Upper lobe of left lung (tissue), 4 donors: ENCODE measurements around the gene GRIK2.

Experiments used
- EP300 ChIP-seq, 4 donors: sonication (generic); formaldehyde crosslinking; IDR thresholded peaks; one replicate each; pipeline ENCODE4 v1.5.1; 2017; ENCODE audit warnings: antibody characterized with exemption in 4 of 4, control low read depth in 2 of 4
- POLR2A ChIP-seq, 4 donors: fragments of 450-650 bp; IDR thresholded peaks; one replicate each; pipeline ENCODE4 v1.5.1; 2016 to 2017; ENCODE audit warnings: antibody characterized with exemption in 4 of 4, mild to moderate bottlenecking in 2 of 4
- POLR2AphosphoS5 ChIP-seq, 2 donors: sonication (generic); formaldehyde crosslinking; IDR thresholded peaks; one replicate each; pipeline ENCODE4 v1.5.1; 2017; ENCODE audit warnings: antibody characterized with exemption in 2 of 2
- TF ChIP-seq, protein P1 (sequence below), 6 experiments: fragments of 450-650 bp in 4 of 6; fragments of 200-600 bp in 2 of 6; sonication (generic) in 2 of 6; IDR thresholded peaks; one replicate each; pipeline ENCODE4 v1.5.1; 2016 to 2019; ENCODE audit warnings: antibody characterized with exemption in 6 of 6

- TF ChIP-seq EP300 (IDR thresholded peaks at IDR 0.05) = no peak
- TF ChIP-seq, protein P1, sequence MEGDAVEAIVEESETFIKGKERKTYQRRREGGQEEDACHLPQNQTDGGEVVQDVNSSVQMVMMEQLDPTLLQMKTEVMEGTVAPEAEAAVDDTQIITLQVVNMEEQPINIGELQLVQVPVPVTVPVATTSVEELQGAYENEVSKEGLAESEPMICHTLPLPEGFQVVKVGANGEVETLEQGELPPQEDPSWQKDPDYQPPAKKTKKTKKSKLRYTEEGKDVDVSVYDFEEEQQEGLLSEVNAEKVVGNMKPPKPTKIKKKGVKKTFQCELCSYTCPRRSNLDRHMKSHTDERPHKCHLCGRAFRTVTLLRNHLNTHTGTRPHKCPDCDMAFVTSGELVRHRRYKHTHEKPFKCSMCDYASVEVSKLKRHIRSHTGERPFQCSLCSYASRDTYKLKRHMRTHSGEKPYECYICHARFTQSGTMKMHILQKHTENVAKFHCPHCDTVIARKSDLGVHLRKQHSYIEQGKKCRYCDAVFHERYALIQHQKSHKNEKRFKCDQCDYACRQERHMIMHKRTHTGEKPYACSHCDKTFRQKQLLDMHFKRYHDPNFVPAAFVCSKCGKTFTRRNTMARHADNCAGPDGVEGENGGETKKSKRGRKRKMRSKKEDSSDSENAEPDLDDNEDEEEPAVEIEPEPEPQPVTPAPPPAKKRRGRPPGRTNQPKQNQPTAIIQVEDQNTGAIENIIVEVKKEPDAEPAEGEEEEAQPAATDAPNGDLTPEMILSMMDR (IDR thresholded peaks at IDR 0.05) = no peak
- TF ChIP-seq POLR2A (IDR thresholded peaks at IDR 0.05) = no peak
- no peak for TF ChIP-seq POLR2AphosphoS5 (IDR thresholded peaks at IDR 0.05)
Observed at GRCh38 chr6:101451981-101452380, 58.5 kb downstream of the GRIK2 start.
